ENCODE results near the gene METTL24.
"Not testable (repeated sequence)": the region's sequence is repeated elsewhere in the genome, so short reads cannot be mapped to it uniquely, and the experiment has no call there.

Gene METTL24

GRCh38 chr6:110360676-110361075, 2.5 kb upstream of the METTL24 start:
- DNase-seq (ENCODE audit: low read depth): no peak

GRCh38 chr6:110359556-110359955, 1.4 kb upstream of the METTL24 start:
- DNase-seq (ENCODE audit: low read depth): no peak

- DNase-seq (ENCODE audit: low read depth): no peak
These were observed 508 bp upstream of the METTL24 start for GRCh38 chr6:110358553-110359160.

- DNase-seq (ENCODE audit: low read depth): no peak
These were observed 868 bp downstream of the METTL24 start for GRCh38 chr6:110357298-110357663.

- no peak for DNase-seq (ENCODE audit: low read depth)
These were observed 1.4 kb downstream of the METTL24 start for GRCh38 chr6:110356778-110357177.

GRCh38 chr6:110355727-110356126, 2.4 kb downstream of the METTL24 start:
- no peak for DNase-seq (ENCODE audit: low read depth)

- DNase-seq (ENCODE audit: low read depth): no peak
These were observed 3.1 kb downstream of the METTL24 start for GRCh38 chr6:110355022-110355421.

GRCh38 chr6:110354153-110354552, 4.0 kb downstream of the METTL24 start:
- DNase-seq (ENCODE audit: low read depth): no peak

GRCh38 chr6:110353457-110354001, 4.6 kb downstream of the METTL24 start:
- DNase-seq (ENCODE audit: low read depth): no peak

- DNase-seq (ENCODE audit: low read depth): no peak
These were observed 5.4 kb downstream of the METTL24 start for GRCh38 chr6:110352563-110353262.

GRCh38 chr6:110351986-110352385, 6.2 kb downstream of the METTL24 start:
- DNase-seq (ENCODE audit: low read depth): no peak

- no peak for DNase-seq (ENCODE audit: low read depth)
These were observed 6.6 kb downstream of the METTL24 start for GRCh38 chr6:110351546-110351945.

- not testable (repeated sequence) for DNase-seq (ENCODE audit: low read depth)
These were observed 7.6 kb downstream of the METTL24 start for GRCh38 chr6:110350593-110350992.

- no peak for DNase-seq (ENCODE audit: low read depth)
These were observed 9.0 kb downstream of the METTL24 start for GRCh38 chr6:110348961-110349690.

- no peak for DNase-seq (ENCODE audit: low read depth)
These were observed 13.1 kb downstream of the METTL24 start for GRCh38 chr6:110345025-110345424.

GRCh38 chr6:110342759-110343158, 15.4 kb downstream of the METTL24 start:
- no peak for DNase-seq (ENCODE audit: low read depth)

- no peak for DNase-seq (ENCODE audit: low read depth)
These were observed 16.2 kb downstream of the METTL24 start for GRCh38 chr6:110341663-110342596.

- no peak for DNase-seq (ENCODE audit: low read depth)
These were observed 17.1 kb downstream of the METTL24 start for GRCh38 chr6:110341067-110341466.

- DNase-seq (ENCODE audit: low read depth): no peak
These were observed 17.7 kb downstream of the METTL24 start for GRCh38 chr6:110340392-110340965.

- DNase-seq (ENCODE audit: low read depth): no peak
These were observed 19.2 kb downstream of the METTL24 start for GRCh38 chr6:110338820-110339470.

GRCh38 chr6:110337486-110337885, 20.7 kb downstream of the METTL24 start:
- no peak for DNase-seq (ENCODE audit: low read depth)

All from HS-5 (cell line).